HG03095 (cell line): ENCODE results near the gene FLT3.
"Not testable (repeated sequence)": the region's sequence is repeated elsewhere in the genome, so short reads cannot be mapped to it uniquely, and the experiment has no call there.

Experiments
- ATAC-seq: cut with Tn5 transposase; IDR thresholded peaks from one replicate; pipeline ENCODE4 v1.9.1; 2021; ENCODE audit warnings: moderate library complexity; ENCODE audit not compliant: unreplicated experiment

FLT3 gene

DNA sequence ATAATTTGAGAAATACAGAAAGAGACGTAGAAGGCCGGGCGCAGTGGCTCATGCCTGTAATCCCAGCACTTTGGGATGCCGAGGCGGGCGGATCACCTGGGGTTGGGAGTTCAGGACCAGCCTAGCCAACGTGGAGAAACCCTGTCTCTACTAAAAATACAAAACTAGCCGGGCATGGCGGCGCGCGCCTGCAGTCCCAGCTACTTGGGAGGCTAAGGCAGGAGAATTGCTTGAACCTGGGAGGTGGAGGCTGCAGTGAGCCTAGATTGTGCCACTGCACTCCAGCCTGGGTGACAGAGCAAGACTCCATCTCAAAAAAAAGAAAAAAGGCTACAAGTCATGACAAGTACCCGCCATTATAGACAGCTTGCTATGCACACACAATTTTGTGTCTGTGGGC is 95.4 kb downstream of the FLT3 start:
- ATAC-seq, result not testable (repeated sequence)

DNA sequence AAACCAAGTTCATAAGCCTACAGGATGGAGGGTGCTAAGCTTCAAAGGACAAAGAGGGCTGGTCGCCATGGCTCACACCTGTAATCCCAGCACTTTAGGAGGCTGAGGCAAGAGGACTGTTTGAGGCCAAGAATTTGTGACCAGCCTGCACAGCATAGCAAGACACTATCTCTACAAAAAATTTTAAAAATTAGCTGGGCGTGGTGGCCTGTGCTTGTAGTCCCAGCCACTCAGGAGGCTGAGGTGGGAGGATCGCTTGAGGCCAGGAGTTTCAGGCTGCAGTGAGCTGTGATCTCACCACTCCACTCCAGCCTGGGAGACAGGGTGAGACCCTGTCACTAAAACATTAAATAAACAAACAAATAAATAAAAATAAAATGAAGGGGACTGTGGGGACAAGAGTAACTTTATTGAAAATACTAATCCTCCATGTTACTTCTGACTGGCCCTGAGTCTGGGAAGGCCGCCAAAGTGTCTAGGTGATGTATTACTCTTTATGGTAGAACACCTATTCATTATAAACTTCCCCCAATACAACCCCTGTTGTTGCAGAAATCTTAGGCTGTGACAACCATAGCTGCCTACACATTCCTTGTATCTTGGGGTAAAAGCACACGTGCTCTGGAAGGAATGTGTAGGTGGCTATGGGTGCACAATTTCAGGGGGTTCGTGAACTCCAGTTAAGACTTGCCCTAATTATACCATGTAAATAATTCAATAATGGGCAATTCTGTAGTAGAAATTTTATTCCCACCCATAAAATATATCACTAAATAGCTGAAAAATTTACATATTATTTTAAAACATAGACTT is 97.3 kb downstream of the FLT3 start:
- ATAC-seq, result no peak

DNA sequence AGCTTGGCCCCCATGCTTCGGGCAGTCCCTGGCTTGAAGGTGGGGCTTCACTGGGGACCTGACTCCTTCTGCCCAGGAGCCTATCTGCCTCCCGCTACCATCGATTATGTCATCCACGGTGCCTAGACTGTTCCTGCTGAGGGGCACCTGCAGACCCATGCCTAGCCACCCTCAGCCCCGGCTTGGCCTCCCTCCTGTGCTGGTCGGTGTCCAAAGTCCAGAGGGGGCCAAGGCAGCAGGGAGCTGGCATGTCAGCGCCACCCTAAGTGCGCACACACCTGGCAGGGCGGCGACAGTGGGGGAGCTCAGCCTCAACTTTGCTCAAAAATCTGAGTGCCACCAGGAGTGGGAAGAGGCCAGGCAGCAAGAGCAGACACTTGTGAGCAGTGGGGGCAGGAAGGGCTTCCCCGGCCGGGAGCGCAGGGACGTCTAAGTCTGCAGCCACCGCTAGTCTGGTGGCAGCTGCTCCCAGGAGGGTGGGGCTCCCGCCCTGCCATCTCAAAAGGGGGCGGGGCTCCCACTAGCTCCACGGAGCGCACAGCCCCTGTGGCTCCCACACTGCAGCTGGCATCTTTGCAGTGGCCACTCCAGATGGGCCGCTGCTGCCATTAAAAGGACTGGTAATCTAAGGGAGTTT is 98.4 kb downstream of the FLT3 start:
- no peak for ATAC-seq

DNA sequence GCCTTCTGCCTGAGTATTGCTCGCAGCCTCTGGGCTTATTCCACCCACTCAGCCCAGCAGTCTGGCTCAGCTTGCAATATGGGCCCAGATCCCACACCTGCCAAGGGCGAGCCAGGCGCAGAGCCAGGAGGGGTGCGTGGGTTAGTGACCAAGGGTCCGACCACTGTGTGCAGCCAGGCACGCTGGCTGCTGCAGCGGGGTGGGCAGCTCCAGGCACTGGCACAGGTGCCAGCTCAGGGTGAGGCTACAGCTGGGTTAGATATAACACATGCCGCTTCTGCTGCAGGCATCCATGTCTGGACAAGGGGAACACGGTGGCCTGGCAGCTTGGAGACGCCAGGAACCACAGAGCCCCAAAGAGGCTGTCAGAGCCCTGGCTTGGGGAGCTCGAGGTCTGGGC is 99.3 kb downstream of the FLT3 start:
- no peak for ATAC-seq

DNA sequence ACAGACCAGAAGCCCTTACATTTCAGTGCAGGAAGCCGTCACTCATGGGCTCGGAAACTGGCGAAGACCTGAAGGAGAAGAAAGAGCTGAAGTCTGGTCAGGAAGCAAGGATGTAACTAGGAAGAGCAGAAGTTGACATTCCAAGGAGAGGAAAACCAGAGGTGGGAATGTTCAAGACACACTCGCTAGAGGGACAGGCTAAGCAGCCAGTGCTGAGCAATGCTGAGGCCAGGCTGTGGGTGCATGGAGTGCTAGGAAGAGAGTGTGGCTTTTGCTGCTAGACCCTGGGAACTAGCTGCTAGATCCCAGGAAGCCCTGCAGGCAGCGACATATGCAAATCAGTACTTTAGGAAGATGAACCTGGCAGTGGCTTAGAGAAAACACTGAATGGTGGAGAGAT is 99.8 kb downstream of the FLT3 start:
- no peak for ATAC-seq

DNA sequence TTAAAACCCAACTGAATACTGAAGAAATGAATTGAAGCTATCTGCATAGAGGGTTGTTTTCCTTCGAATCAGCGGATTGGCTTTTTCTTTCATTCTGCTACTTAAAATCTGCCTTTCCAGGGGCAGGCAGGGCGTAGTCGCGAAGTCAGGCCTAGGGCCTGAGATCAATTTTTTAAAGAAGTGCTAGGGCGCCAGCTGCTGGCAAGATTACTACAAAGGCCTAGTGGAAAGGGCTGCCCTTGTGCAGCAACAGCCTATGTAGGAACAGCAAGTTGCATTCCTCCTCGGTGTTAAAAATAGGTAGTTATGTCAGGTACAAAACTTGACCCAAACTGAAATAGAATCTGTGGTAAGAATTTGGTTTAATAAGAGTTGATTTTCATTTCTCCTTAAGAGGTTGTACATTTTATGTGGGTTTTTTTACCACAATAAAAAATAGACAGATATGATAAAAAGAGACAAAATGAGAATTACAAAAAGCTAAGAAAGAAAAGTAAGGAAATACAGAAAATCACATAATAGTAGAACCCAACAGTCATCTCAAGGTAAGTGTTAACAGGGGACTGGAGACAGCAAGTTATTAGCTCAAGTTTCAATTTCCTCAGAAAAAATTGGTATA is 102.4 kb downstream of the FLT3 start:
- peak; percentile 69 for ATAC-seq

DNA sequence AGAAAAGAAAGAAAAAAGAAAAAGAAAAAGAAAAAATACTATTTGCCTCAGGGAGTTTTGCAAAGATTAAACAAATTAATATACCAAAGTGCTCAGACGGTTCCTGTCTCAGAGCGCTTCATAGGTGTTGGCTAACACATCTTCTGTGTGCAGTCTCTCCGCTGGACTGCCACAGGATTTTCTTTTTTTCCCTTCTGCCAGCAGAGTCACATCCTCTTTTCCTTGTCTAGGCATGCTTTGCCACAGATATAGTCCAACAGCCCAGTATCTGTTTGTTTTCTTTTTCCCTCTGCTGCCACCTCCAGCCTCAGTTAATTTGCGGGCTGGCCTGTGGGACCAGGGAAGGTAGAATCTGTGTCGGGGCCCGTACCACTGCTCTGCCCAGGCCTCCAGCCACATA is 108.5 kb downstream of the FLT3 start:
- no peak for ATAC-seq

DNA sequence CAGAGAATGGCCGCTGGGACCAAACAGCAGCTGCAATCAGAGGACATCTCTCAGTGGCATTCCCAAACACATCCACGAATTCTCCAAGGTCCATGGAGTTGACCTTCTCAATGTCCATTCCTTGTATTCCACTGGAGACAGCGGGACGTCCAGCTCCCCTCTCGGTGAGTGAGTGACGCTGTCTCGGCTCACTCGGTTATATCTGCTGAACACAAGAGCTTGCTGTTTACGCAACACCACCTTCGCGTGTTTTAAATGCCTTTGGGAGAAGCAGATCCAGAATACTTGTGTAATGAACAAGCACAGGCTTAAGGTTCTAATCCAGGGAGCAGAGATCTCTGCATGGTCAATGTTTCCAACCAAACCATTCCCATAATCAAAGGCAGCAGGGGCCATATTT is 111.9 kb downstream of the FLT3 start, which contains the start of gene URAD:
URAD (minus strand) TSS at position 174 of the 400 bp plus-strand sequence; CDS start at position 118, 56 bp downstream.
- no peak for ATAC-seq

DNA sequence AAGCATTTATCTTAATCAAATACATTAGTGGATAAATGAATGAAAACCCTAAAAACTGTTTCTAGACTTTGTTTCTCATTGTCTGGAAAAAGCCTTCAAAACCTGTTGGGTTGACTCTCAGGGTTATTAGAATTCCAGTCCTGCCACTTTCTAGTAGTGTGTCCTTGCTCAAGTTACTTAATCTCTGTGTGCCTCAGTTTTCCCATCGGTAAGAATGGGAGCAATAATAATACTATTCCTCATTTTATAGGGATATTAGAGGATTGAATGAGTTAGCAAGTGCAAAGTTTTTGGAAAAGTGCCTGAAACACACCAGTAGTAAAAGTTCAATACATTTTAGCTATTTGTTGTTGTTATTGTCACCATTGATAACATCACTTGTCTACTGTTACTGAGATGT is 114.8 kb downstream of the FLT3 start:
- no peak for ATAC-seq

DNA sequence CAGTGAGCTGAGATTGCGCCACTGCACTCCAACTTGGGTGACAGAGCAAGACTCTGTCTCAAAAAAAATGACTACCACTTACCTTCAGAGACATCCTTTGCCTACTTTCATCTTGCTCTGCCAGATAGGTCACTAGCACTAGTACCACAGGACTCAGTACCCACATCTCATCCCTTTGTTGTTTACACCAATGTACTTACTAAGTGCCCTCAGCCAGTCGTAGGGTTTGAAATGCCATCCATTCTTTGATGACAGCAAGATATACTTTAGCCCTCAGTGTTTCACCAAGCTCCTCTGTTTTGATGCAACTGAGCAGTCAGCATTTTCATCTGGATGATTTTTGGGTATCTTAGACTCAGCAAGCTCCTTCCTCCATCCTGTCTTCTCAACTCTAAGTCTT is 118.0 kb downstream of the FLT3 start:
- ATAC-seq, result no peak

DNA sequence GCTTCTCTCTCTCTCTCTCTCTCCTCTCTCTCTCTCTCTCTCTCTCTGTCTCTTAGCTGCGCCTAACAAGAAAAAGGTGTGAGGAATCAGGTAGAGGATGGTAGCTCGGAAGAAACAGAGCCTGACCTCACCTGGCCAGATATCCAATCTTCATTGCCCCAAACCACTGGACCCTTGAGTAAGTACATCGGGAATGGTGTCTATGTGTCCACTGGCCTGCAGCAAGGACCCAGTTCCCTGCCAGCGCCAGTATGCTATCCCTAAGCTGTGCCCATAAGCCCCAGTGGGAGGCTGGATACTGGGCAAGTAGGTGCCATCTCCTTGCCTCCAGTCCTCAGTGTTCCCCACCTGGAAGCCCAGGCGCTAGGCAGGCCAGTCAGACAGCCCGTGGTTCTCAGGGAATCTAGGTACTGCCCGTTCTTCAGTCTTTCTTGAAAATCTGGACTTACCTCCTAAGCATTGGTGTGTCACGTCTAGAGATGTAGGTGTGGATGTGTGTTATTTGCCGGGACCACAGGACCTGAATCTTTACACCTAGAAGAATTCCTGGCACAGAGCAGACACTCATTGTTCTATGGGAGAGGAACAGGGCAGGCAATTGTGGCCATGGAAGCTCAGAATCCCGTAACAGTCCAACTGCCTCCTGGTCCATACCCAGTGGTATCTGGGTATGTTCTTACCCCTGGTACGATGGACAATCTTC is 119.2 kb downstream of the FLT3 start:
- no peak for ATAC-seq

DNA sequence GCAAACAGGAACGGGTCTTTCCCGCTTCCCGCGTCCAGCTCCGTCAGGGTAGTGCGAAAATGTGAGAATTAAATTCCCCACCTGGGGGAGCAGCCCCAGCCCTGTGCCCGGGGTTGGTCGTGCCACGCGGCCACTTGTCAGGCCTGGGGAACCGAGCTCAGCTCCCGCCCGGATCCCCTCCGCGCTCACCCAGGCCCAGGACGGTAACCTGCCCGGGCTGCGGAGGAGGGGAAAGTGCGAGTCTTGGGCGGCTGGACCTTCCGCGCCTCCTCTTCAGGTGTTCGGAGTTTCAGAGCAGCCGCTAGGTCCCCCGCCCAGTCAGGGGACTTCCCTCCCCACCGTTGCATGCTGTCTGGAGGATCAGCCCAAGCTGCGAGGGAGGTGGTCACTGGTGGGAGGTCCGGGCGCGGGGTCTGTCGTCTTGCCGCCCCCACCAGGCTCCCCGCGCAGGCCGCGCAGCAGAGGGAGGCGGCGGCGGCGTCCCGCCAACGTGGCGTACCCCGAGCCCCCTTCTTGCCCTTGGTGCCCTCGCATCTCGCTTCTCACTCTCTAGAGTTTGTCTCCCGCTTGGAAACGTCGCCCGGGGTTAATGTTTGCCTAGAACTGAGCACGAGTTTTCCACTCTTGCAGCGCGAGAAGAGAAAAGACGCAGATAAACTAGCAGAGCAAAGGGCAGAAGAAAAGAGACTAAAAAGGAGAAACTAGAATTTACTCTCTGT is 119.9 kb downstream of the FLT3 start:
- no peak for ATAC-seq

DNA sequence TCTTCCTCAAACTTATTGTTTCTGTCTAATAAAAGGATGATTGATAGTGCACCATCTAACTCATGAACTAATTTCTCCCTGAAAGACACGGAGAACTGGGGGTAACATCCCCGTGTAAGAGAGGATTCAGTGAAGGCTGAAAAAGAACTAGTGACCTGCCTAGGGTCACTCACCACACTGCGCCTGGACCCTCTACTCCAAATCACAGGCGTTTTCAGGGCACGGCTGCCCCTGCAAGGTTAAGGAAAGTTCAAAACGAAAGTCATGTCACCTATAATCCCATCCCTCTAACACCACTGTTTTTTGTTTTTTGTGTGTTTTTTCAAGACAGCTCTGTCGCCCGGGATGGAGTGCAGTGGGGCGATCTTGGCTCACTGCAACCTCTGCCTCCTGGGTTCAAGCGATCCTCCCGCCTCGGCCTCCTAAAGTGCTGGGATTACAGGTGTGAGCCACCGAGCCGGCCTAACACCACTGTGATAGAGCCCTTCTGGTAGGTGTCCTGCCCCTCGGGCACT is 120.6 kb downstream of the FLT3 start:
- no peak for ATAC-seq

DNA sequence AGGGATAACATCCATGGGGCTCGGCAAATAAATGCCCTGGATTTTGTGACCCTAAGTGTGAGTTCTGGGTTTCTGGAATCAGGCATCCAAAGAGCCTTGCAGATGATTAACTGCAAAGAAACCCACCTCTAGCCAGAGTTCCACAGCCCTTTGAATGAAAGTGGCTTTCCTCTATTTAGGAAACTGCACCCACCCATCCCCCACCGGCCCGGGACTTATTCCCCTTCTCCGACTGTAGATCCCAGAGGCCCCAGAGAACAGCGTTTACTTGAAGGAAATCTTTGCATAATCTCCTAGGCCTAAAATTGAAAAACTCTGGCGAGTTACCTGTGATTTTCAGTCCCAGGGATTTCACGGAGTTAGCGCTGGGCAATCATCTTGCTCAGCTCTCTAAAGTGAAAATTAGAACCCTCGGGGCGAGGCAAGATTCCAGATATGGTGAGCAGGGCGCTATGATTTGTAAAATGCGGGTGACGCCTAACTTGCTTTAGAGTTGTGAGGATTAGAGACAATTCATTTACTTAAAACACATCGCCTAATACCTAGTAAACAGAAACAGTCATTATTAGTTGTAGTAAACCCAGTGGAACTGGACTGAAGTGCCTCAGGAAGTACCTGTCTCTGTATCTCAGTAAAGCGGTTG is 121.3 kb downstream of the FLT3 start:
- no peak for ATAC-seq

DNA sequence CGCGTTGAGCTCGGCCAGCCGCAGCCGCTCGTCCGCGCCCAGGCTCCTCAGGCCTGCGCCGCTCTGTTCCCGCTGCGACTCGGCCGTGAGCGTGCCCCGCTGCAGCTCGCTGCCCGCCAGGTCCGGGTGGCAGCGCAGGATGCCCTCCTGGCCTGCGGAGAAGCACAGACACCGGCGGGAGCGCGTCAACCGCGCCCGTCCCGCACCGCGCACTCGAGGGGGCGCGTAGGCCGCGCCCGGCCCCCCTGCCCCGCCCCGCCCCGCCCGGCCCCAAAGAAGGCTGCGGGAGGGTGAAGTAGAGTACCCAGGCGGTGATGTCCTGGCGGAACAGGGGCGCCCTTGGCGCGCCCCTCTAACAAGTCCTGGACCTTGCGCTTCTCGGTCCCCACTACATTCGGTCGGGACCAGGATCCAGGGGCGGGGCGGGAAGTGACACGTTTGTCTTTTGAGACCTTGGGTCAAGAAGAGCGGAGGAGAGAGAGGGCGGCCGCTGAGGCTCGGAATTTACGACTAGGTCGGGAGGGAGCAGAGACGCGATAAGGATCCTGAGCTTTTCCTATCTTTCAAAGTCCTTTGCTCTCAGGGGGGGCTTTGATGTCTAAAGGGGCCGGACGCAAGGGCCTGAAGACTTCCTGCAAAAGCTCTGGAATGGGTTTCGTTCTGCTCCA is 121.9 kb downstream of the FLT3 start:
- ATAC-seq, result no peak

DNA sequence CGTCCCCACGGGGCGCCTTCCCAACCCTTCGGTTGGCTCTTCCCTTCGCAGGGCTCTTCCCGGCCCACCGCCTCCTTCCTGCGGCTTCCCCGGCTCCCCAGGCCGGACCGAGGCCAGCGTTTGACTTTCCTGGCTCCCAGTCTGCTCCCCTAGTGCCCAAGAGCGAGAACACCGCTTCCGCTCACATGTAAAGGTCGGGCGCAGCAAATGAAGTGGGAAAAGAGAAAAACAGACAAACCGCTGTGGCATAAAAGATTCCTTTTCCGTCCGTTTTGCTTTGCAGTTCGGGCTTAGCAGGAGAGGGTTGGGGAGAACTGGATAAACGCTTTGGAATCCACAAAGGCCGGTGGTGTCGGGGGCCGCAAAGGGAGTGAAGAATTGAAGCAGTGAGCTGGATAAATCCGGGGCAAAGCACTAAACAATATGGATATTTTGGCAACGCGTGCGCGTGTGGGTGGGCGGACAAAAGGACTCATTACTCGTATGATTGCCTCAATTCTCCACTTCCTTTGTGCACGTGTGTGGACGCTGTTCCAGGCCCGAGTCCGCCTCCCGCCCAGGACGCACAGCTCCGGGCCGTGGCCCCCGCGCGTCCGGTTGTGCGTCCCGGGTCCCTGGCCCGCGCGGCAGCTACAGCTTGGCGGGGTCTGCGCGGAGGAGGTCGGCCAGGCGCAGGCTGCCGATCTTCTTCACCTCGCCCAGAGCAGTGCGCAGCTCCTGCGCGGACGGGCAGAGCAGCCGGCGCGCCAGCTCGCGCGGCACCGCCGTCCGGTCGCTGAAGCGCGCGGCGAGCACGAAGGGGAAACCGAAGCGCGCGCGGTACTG is 122.7 kb downstream of the FLT3 start:
- ATAC-seq, result no peak

DNA sequence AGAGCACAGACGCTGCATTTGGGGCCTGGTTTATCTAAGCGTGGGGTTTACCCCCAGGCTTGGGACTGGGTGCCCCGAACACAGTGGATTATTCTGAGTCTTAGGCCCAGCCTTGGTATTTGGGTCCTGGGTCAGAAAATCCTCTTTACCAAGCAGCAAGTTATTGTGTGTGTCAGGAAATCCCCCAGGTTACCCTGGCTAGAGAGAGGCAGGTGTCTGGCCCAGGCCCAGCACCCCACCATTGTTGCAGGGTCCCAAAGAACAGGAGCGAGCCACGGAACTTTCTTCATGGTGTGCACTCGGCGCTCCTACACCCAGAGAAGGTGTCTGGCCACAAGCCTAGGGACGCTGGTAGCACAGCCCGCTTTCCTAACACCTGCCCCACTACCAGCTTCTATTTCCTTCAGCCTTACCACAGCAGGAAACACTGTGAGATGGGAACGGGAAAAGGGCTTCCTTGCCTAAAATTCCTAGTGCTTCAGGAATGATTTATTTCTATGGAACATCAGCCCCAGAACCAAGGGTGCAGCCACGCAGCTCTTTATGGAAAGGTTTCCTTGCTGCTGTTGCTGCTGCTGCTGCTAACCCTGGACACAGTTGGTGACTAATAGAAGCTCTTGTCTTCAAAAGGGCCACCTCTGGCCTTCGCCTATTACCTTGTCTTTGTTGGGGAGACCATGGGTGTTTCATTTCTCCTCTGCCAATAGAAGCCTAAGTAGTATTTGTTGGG is 123.8 kb downstream of the FLT3 start:
- no peak for ATAC-seq
